Neural cell (in vitro differentiated cells): ENCODE data around the gene RYR2.

Experiments used
- EZH2 ChIP-seq: fragments of 200-600, 300-800 bp; shearing (Covaris generic), sonication (generic); IDR thresholded peaks from 2 replicates; pipeline ENCODE4 v1.6.1; 2014; ENCODE audit warnings: antibody characterized with exemption, low read length, borderline replicate concordance, mild to moderate bottlenecking; ENCODE audit not compliant: insufficient read depth, poor library complexity, severe bottlenecking
- MXI1 ChIP-seq: fragments of 450-650 bp; conservative IDR thresholded peaks from 2 replicates; pipeline ENCODE4 v1.6.1; 2014; ENCODE audit warnings: antibody characterized with exemption, mild to moderate bottlenecking; ENCODE audit not compliant: poor library complexity, severe bottlenecking
- POLR2AphosphoS5 ChIP-seq: IDR thresholded peaks from 2 replicates; pipeline ENCODE4 v1.6.1; 2012
- RAD21 ChIP-seq: fragments of 450-650 bp; conservative IDR thresholded peaks from 2 replicates; pipeline ENCODE4 v1.6.1; 2014; ENCODE audit warnings: antibody characterized with exemption, mild to moderate bottlenecking, moderate library complexity
- TAF1 ChIP-seq: IDR thresholded peaks from 2 replicates; pipeline ENCODE4 v1.6.1; 2012; ENCODE audit warnings: low read depth
- TF ChIP-seq, protein P1 (sequence below): fragments of 450-650 bp; IDR thresholded peaks from 2 replicates; pipeline ENCODE4 v1.5.1; 2014; ENCODE audit warnings: antibody characterized with exemption, mild to moderate bottlenecking, moderate library complexity; ENCODE audit not compliant: poor library complexity, severe bottlenecking

DNA sequence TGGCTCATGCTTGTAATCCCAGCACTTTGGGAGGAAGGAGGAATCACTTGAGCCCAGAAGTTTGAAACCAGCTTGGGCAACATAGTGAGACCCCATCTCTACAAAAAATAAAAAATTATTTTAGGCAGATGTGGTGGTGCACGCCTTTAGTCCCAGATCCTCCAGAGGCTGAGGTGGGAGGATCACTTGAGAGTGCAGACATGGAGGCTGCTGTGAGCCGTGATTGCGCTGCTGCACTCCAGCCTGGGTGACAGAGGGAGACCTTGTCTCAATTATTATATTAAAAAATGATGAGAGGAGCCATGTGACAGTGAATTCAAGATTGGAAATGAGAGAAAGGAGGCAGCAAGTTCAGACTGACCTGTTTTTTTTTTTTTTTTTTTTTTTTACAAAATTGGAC is 566.4 kb downstream of the RYR2 start:
- TF ChIP-seq POLR2AphosphoS5 (no peak), EZH2 (no peak), MXI1 (no peak), TAF1 (no peak), RAD21 (no peak)
- TF ChIP-seq, protein P1, sequence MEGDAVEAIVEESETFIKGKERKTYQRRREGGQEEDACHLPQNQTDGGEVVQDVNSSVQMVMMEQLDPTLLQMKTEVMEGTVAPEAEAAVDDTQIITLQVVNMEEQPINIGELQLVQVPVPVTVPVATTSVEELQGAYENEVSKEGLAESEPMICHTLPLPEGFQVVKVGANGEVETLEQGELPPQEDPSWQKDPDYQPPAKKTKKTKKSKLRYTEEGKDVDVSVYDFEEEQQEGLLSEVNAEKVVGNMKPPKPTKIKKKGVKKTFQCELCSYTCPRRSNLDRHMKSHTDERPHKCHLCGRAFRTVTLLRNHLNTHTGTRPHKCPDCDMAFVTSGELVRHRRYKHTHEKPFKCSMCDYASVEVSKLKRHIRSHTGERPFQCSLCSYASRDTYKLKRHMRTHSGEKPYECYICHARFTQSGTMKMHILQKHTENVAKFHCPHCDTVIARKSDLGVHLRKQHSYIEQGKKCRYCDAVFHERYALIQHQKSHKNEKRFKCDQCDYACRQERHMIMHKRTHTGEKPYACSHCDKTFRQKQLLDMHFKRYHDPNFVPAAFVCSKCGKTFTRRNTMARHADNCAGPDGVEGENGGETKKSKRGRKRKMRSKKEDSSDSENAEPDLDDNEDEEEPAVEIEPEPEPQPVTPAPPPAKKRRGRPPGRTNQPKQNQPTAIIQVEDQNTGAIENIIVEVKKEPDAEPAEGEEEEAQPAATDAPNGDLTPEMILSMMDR = no peak
